ENCODE measurements around the gene ARGLU1.
"Not testable (repeated sequence)": the region's sequence is repeated elsewhere in the genome, so short reads cannot be mapped to it uniquely, and the experiment has no call there.

The ARGLU1 gene

DNA sequence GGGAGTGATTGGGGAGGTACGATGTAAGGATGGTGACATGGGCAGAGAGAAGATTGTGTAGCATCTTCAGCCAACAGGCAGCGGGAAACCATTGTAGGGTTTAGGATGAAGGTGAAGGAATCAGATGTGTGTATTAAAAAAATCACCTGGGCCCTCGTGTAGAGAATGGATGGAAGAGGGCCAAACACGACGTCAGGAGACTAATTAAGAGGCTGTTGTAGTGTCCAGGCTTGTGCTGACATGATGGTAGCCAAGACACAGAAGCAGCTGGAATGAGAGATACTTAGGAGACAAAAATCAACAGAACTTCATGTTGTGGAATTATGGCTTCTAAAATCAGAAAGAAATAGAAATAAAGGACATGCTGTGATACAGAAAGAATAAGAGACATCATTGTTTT, 41.2 kb upstream of the ARGLU1 start:
- no peak for DNase-seq (ENCODE audit: low read depth)
- no peak overlapping the region for H3K4me3 ChIP-seq (replicated peaks; ENCODE audit: low read depth, low read length)
- TF ChIP-seq, protein P1, sequence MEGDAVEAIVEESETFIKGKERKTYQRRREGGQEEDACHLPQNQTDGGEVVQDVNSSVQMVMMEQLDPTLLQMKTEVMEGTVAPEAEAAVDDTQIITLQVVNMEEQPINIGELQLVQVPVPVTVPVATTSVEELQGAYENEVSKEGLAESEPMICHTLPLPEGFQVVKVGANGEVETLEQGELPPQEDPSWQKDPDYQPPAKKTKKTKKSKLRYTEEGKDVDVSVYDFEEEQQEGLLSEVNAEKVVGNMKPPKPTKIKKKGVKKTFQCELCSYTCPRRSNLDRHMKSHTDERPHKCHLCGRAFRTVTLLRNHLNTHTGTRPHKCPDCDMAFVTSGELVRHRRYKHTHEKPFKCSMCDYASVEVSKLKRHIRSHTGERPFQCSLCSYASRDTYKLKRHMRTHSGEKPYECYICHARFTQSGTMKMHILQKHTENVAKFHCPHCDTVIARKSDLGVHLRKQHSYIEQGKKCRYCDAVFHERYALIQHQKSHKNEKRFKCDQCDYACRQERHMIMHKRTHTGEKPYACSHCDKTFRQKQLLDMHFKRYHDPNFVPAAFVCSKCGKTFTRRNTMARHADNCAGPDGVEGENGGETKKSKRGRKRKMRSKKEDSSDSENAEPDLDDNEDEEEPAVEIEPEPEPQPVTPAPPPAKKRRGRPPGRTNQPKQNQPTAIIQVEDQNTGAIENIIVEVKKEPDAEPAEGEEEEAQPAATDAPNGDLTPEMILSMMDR (IDR thresholded peaks at IDR 0.05; ENCODE audit: low read length, missing control alignments), result no peak

DNA sequence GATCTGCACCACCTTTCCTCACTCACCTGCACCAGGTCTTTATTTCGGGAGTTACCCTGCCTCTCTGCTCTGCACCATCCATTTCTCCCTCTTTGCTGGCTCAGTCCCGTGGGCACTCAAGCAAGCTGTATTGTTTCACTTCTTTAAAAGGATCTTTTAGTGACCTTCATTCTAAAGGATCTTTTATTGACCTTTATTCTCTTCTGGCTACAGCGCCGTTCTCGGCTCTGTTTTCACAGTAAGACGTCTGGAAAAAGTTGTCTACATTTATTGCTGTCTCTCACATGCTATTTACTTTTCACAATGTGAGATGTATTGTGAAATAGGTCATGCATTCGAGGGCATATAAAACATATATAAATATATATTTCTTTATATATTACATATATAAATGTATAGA, 35.6 kb upstream of the ARGLU1 start:
- TF ChIP-seq, protein P1 (IDR thresholded peaks at IDR 0.05; ENCODE audit: low read length, missing control alignments), result no peak

GRCh38 chr13:106602178-106602577, 34.2 kb upstream of the ARGLU1 start:
- H3K4me3 ChIP-seq (replicated peaks; ENCODE audit: low read depth, low read length), result no peak overlapping the region
- TF ChIP-seq, protein P1 (IDR thresholded peaks at IDR 0.05; ENCODE audit: low read length, missing control alignments), result no peak
- no peak for DNase-seq (ENCODE audit: low read depth)

More for the DNA sequence above, 35.6 kb upstream of the ARGLU1 start:
- no peak overlapping the region for H3K4me3 ChIP-seq (replicated peaks; ENCODE audit: low read depth, low read length)
- no peak for DNase-seq (ENCODE audit: low read depth)

DNA sequence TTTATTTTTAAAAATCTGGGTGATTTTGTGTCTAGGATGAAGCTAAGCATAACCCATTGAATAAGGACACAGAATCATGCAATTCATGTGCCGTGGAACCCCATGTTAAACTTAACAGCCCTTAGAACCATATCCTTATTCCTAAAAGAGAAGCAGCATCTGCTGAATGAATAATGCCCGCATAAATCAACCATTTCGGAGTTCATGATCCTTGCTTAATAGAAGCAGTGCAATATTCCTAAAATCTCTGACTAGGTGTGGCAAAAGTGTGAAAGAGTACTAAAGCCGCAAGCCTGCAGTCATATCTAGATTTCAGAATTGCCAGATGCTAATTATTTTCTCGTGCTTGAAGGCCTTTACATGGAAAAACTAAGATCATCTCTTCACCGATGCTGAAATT, 33.6 kb upstream of the ARGLU1 start:
- DNase-seq (ENCODE audit: low read depth), result no peak
- TF ChIP-seq, protein P1 (IDR thresholded peaks at IDR 0.05; ENCODE audit: low read length, missing control alignments), result no peak
- no peak overlapping the region for H3K4me3 ChIP-seq (replicated peaks; ENCODE audit: low read depth, low read length)

DNA sequence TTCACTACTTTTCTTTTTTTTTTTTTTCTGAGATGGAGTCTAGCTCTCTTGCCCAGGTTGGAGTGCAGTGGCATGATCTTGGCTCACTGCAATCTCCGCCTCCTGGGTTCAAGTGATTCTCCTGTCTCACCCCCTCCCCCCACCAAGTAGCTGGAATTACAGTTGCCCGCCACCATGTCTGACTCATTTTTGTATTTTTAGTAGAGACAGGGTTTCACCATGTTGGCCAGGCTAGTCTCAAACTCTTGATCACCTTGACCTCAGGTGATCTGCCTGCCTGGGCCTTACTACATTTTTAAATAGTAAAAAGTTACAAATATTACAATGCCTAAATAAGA, 32.8 kb upstream of the ARGLU1 start:
- H3K4me3 ChIP-seq (replicated peaks; ENCODE audit: low read depth, low read length); DNase-seq (ENCODE audit: low read depth): not testable (repeated sequence)

GRCh38 chr13:106599875-106600797, 32.2 kb upstream of the ARGLU1 start:
- DNase-seq (ENCODE audit: low read depth), result peak; percentile 85
- H3K4me3 ChIP-seq (replicated peaks; ENCODE audit: low read depth, low read length), result no peak overlapping the region
- TF ChIP-seq, protein P1 (IDR thresholded peaks at IDR 0.05; ENCODE audit: low read length, missing control alignments), result no peak

GRCh38 chr13:106597749-106598395, 29.9 kb upstream of the ARGLU1 start:
- TF ChIP-seq, protein P1 (IDR thresholded peaks at IDR 0.05; ENCODE audit: low read length, missing control alignments), result no peak
- no peak for DNase-seq (ENCODE audit: low read depth)
- H3K4me3 ChIP-seq (replicated peaks; ENCODE audit: low read depth, low read length), result no peak overlapping the region
